ENCODE data around the gene SLAMF1. TPM values are rescaled to one million over a fixed set of nuclear protein-coding genes. Genes with fewer than 3 reads are reported as not detected.

Gene SLAMF1
- total and polyA plus RNA-seq, 9 of the 15 experiments (the other 6 are each of a cell fraction or from before 2014, with no cell fraction given), result 0.04 to 0.17 (median 0.11) TPM; not detected in 4

DNA sequence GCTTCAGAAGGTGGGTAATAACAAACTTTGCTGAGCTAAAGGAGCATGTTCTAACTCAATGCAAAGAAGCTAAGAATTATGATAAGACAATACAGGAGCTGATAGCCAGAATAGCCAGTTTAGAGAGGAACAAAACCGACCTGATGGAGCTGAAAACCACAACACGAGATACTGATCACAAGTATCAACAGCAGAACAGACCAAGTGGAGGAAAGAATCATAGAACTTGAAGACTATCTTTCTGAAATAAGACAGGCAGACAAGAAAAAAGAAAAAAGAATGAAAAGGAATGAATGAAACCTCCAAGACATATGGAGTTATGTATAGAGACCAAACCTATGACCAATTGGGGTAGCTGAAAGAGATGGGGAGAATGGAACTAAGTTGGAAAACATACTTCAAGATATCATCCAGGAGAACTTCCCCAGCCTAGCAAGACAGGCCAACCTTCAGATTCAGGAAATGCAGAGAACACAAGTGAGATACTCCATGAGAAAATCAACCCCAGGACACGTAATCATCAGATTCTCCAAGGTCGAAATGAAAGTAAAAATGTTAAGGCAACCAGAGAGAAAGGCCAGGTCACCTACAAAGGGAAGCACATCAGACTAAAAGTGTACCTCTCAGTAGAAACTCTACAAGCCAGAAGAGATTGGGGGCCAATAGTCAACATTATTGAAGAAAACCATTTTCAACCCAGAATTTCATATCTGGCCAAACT lies 88.0 kb downstream of the SLAMF1 start (continued):
- TF ChIP-seq GATAD2B (IDR thresholded peaks at IDR 0.05; ENCODE audit: borderline replicate concordance), result no peak
- TF ChIP-seq MTA1 (IDR thresholded peaks at IDR 0.05; ENCODE audit: borderline replicate concordance), result no peak
- 0 out of 4 replicates have a peak, but pooled peaks of 1 of the 2 experiments have one; percentile 3 for TF ChIP-seq TEAD1 (CRISPR knock-in tag; IDR thresholded peaks at IDR 0.05)
- no peak for TF ChIP-seq PPARD (CRISPR knock-in tag; IDR thresholded peaks at IDR 0.05)
- no peak for TF ChIP-seq DEAF1 (CRISPR knock-in tag; IDR thresholded peaks at IDR 0.05)
- TF ChIP-seq, protein P1, sequence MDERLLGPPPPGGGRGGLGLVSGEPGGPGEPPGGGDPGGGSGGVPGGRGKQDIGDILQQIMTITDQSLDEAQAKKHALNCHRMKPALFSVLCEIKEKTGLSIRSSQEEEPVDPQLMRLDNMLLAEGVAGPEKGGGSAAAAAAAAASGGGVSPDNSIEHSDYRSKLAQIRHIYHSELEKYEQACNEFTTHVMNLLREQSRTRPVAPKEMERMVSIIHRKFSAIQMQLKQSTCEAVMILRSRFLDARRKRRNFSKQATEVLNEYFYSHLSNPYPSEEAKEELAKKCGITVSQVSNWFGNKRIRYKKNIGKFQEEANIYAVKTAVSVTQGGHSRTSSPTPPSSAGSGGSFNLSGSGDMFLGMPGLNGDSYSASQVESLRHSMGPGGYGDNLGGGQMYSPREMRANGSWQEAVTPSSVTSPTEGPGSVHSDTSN (CRISPR knock-in tag; IDR thresholded peaks at IDR 0.05; ENCODE audit: low read depth), result no peak
- TF ChIP-seq, protein P1 (tag; conservative IDR thresholded peaks at IDR 0.05; ENCODE audit: low read depth), result no peak
- no peak for TF ChIP-seq PTRF (tag; IDR thresholded peaks at IDR 0.05)
- no peak for TF ChIP-seq CBX8 (IDR thresholded peaks at IDR 0.05; ENCODE audit: borderline replicate concordance, extremely low read depth, low read depth, low read length, poor library complexity, severe bottlenecking)
- no peak for TF ChIP-seq CC2D1A (IDR thresholded peaks at IDR 0.05)
- TF ChIP-seq KLF16 (IDR thresholded peaks at IDR 0.05), result no peak
- TF ChIP-seq ZNF282 (CRISPR knock-in tag; IDR thresholded peaks at IDR 0.05), result no peak
- 0 out of 2 replicates have a peak, but pooled peaks have one; percentile 10 for TF ChIP-seq L3MBTL2 (IDR thresholded peaks at IDR 0.05)
- no peak for TF ChIP-seq GABPB2 (CRISPR knock-in tag; conservative IDR thresholded peaks at IDR 0.05)
- TF ChIP-seq RBM15 (IDR thresholded peaks at IDR 0.05; ENCODE audit: insufficient read depth, low read length), result no peak
- TF ChIP-seq TARDBP (IDR thresholded peaks at IDR 0.05), result no peak
- peak; percentile 40; the same call in 1 of the 2 replicates for TF ChIP-seq CTBP1 (IDR thresholded peaks at IDR 0.05; ENCODE audit: borderline replicate concordance)
- TF ChIP-seq KDM2B (CRISPR knock-in tag; IDR thresholded peaks at IDR 0.05), result no peak
- TF ChIP-seq, protein P2, sequence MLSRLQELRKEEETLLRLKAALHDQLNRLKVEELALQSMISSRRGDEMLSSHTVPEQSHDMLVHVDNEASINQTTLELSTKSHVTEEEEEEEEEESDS (CRISPR knock-in tag; IDR thresholded peaks at IDR 0.05), result no peak
- TF ChIP-seq ETV1 (tag; conservative IDR thresholded peaks at IDR 0.05; ENCODE audit: low read depth), result no peak
- no peak for TF ChIP-seq RNF219 (CRISPR knock-in tag; IDR thresholded peaks at IDR 0.05)
